ENCODE measurements around the gene NTRK2. TPM values are rescaled to one million over a fixed set of nuclear protein-coding genes. Genes with fewer than 3 reads are reported as not detected.

NTRK2 gene
- polyA plus RNA-seq, 1 donor = 1.2 TPM

GRCh38 chr9:84945878-84946538 is 276.5 kb downstream of the NTRK2 start:
- Histone ChIP-seq H3K36me3 (ENCODE audit: control insufficient read depth, insufficient read depth, low read length) (no peaks in the 10 kb centered on the region), H3K9me3 (ENCODE audit: control insufficient read depth, low read depth, low read length) (no peaks in the 10 kb centered on the region), H3K27me3 (ENCODE audit: control insufficient read depth, insufficient read depth, low read length) (no peaks in the 10 kb centered on the region), H3K4me1 (ENCODE audit: control insufficient read depth, insufficient read depth, low read length) (no peaks in the 10 kb centered on the region), H3K27ac (ENCODE audit: low read length) (no peak overlapping the region), H3K4me3 (ENCODE audit: low read length) (no peak overlapping the region)
- no CpG with 5 or more reads among the region's 8 CpGs for WGBS (ENCODE audit: insufficient coverage, low lambda C conversion rate)
- DNase-seq = no peak

GRCh38 chr9:84947412-84947972 is 278.0 kb downstream of the NTRK2 start:
- no peaks in the 10 kb centered on the region for H3K27me3 ChIP-seq (ENCODE audit: control insufficient read depth, insufficient read depth, low read length)
- no peaks in the 10 kb centered on the region for H3K36me3 ChIP-seq (ENCODE audit: control insufficient read depth, insufficient read depth, low read length)
- WGBS (ENCODE audit: insufficient coverage, low lambda C conversion rate) = no CpG with 5 or more reads among the region's 5 CpGs
- H3K4me1 ChIP-seq (ENCODE audit: control insufficient read depth, insufficient read depth, low read length) = no peaks in the 10 kb centered on the region
- no peaks in the 10 kb centered on the region for H3K9me3 ChIP-seq (ENCODE audit: control insufficient read depth, low read depth, low read length)
- no peak overlapping the region for H3K27ac ChIP-seq (ENCODE audit: low read length)
- DNase-seq = peak; percentile 11 to 18
- no peak overlapping the region for H3K4me3 ChIP-seq (ENCODE audit: low read length)

DNA sequence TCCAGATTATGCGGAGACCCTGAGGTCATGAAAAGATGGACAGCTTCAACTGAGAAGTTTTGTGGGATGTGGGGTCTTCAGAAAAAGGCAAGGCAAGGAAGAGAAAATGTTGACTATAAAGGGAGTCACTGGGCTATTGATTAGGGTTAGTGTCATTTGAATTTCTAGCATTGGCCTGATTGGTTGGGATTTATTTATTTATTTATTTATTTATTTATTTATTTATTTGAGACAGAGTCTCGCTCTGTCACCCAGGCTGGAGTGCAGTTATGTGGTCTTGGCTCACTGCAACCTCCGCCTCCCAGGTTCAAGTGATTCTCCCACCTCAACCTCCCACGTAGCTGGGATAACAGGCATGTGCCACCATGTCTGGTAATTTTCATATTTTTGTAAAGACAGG is 279.7 kb downstream of the NTRK2 start:
- H3K4me3 ChIP-seq (ENCODE audit: low read length) = no peak overlapping the region
- DNase-seq = no peak
- no CpG with 5 or more reads among the region's 4 CpGs for WGBS (ENCODE audit: insufficient coverage, low lambda C conversion rate)
- H3K27me3 ChIP-seq (ENCODE audit: control insufficient read depth, insufficient read depth, low read length) = no peaks in the 10 kb centered on the region
- H3K4me1 ChIP-seq (ENCODE audit: control insufficient read depth, insufficient read depth, low read length) = no peaks in the 10 kb centered on the region
- no peaks in the 10 kb centered on the region for H3K36me3 ChIP-seq (ENCODE audit: control insufficient read depth, insufficient read depth, low read length)
- H3K27ac ChIP-seq (ENCODE audit: low read length) = no peak overlapping the region
- H3K9me3 ChIP-seq (ENCODE audit: control insufficient read depth, low read depth, low read length) = no peaks in the 10 kb centered on the region

GRCh38 chr9:84949971-84950370 is 280.4 kb downstream of the NTRK2 start:
- Histone ChIP-seq H3K9me3 (ENCODE audit: control insufficient read depth, low read depth, low read length) (no peaks in the 10 kb centered on the region), H3K27me3 (ENCODE audit: control insufficient read depth, insufficient read depth, low read length) (peaks cover 6% of the 10 kb centered on the region), H3K4me1 (ENCODE audit: control insufficient read depth, insufficient read depth, low read length) (no peaks in the 10 kb centered on the region), H3K4me3 (ENCODE audit: low read length) (no peak overlapping the region), H3K27ac (ENCODE audit: low read length) (no peak overlapping the region), H3K36me3 (ENCODE audit: control insufficient read depth, insufficient read depth, low read length) (no peaks in the 10 kb centered on the region)
- WGBS (ENCODE audit: insufficient coverage, low lambda C conversion rate) = no CpG with 5 or more reads among the region's 5 CpGs
- DNase-seq = no peak

GRCh38 chr9:84950879-84951811 is 281.6 kb downstream of the NTRK2 start:
- WGBS (ENCODE audit: insufficient coverage, low lambda C conversion rate) = 100% methylated on average over 1 of the region's 9 CpGs
- peak in 1 of 2 donors; percentile 15 for DNase-seq
- H3K27me3 ChIP-seq (ENCODE audit: control insufficient read depth, insufficient read depth, low read length) = peaks cover 8% of the 10 kb centered on the region
- H3K4me1 ChIP-seq (ENCODE audit: control insufficient read depth, insufficient read depth, low read length) = no peaks in the 10 kb centered on the region
- H3K36me3 ChIP-seq (ENCODE audit: control insufficient read depth, insufficient read depth, low read length) = no peaks in the 10 kb centered on the region
- H3K4me3 ChIP-seq (ENCODE audit: low read length) = no peak overlapping the region
- H3K9me3 ChIP-seq (ENCODE audit: control insufficient read depth, low read depth, low read length) = no peaks in the 10 kb centered on the region
- H3K27ac ChIP-seq (ENCODE audit: low read length) = no peak overlapping the region

DNA sequence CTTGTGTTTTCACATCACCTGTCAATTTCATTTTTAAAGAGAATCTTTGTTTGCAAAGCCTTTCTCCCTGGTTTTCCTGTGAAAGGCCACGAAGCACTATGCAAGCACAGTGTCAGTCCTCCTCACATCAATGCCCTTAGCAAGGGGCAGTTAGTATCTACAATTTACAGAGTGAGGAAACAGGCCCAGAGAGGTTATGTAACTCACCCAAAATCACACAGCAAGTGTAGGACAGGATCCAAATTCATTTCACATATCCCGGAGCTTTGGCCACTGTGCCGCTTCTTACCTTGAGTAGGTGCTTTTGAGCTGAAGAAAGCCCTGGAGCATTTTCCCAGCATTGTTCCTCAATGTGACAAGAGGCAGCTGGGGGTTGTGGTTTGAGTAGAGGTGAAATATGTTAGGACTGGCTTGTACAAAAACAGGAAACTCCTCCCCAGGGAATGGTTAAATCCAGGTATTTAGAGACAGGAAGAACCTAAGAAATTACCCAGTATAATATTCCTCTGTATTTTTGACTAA is 283.8 kb downstream of the NTRK2 start:
- Histone ChIP-seq H3K36me3 (ENCODE audit: control insufficient read depth, insufficient read depth, low read length) (no peaks in the 10 kb centered on the region), H3K4me1 (ENCODE audit: control insufficient read depth, insufficient read depth, low read length) (no peaks in the 10 kb centered on the region), H3K4me3 (ENCODE audit: low read length) (no peak overlapping the region), H3K27me3 (ENCODE audit: control insufficient read depth, insufficient read depth, low read length) (peaks cover 8% of the 10 kb centered on the region), H3K9me3 (ENCODE audit: control insufficient read depth, low read depth, low read length) (no peaks in the 10 kb centered on the region), H3K27ac (ENCODE audit: low read length) (no peak overlapping the region)
- no peak for DNase-seq
- whole genome bisulfite sequencing (ENCODE audit: insufficient coverage, low lambda C conversion rate) = no CpG with 5 or more reads among the region's 3 CpGs

GRCh38 chr9:84953797-84954705 is 284.5 kb downstream of the NTRK2 start:
- Histone ChIP-seq H3K27ac (ENCODE audit: low read length) (no peak overlapping the region), H3K9me3 (ENCODE audit: control insufficient read depth, low read depth, low read length) (no peaks in the 10 kb centered on the region), H3K27me3 (ENCODE audit: control insufficient read depth, insufficient read depth, low read length) (peaks cover 8% of the 10 kb centered on the region), H3K4me3 (ENCODE audit: low read length) (no peak overlapping the region), H3K36me3 (ENCODE audit: control insufficient read depth, insufficient read depth, low read length) (no peaks in the 10 kb centered on the region), H3K4me1 (ENCODE audit: control insufficient read depth, insufficient read depth, low read length) (no peaks in the 10 kb centered on the region)
- peak; percentile 57 to 65 for DNase-seq
- 0% methylated on average over 1 of the region's 21 CpGs for WGBS (ENCODE audit: insufficient coverage, low lambda C conversion rate)

- H3K36me3 ChIP-seq (ENCODE audit: control insufficient read depth, insufficient read depth, low read length) = no peaks in the 10 kb centered on the region
- peaks cover 11% of the 10 kb centered on the region for H3K27me3 ChIP-seq (ENCODE audit: control insufficient read depth, insufficient read depth, low read length)
- H3K4me3 ChIP-seq (ENCODE audit: low read length) = no peak overlapping the region
- DNase-seq = no peak
- H3K9me3 ChIP-seq (ENCODE audit: control insufficient read depth, low read depth, low read length) = no peaks in the 10 kb centered on the region
- no peak overlapping the region for H3K27ac ChIP-seq (ENCODE audit: low read length)
- no peaks in the 10 kb centered on the region for H3K4me1 ChIP-seq (ENCODE audit: control insufficient read depth, insufficient read depth, low read length)
- WGBS (ENCODE audit: insufficient coverage, low lambda C conversion rate) = no CpG with 5 or more reads among the region's 18 CpGs
Observed at GRCh38 chr9:84955155-84955554, 285.6 kb downstream of the NTRK2 start.

GRCh38 chr9:84955971-84956370 is 286.4 kb downstream of the NTRK2 start:
- Histone ChIP-seq H3K27me3 (ENCODE audit: control insufficient read depth, insufficient read depth, low read length) (peaks cover 11% of the 10 kb centered on the region), H3K27ac (ENCODE audit: low read length) (no peak overlapping the region), H3K4me1 (ENCODE audit: control insufficient read depth, insufficient read depth, low read length) (no peaks in the 10 kb centered on the region), H3K9me3 (ENCODE audit: control insufficient read depth, low read depth, low read length) (no peaks in the 10 kb centered on the region), H3K36me3 (ENCODE audit: control insufficient read depth, insufficient read depth, low read length) (no peaks in the 10 kb centered on the region), H3K4me3 (ENCODE audit: low read length) (no peak overlapping the region)
- no peak for DNase-seq
- no CpG with 5 or more reads among the region's 4 CpGs for WGBS (ENCODE audit: insufficient coverage, low lambda C conversion rate)
